Measurements from ENCODE around the gene DLGAP1.

The DLGAP1 gene

DNA sequence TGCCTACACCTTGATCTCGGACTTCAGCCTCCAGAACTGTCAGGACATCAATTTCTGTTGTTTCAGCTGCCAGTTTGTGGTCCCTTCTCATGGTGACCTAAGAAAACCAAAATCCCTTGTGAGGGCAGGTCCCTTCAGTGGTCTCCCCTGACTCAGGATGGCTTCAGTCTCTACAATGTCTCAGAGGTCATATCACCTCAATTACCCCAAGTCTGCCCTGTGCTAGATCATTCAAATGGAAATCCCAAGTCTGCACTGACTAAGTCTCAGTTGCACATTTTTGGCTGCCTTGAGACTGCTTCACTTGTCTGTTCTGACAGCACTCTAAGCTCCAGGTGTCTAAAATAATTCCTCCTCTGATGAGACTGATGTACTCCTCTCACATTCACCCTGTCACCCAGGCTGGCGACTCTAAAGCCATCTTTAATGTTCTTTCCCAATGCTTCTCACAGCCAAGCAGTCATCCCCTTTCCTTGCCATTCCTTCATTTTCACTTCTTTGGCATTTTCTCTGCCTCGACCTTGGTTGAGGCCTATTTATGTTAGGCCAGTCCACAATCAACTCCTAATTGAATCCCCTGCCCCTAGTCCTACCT is 470.8 kb downstream of the DLGAP1 start (continued):
- TF ChIP-seq OVOL3 (tag by site-specific recombination; IDR thresholded peaks at IDR 0.05) (no peak), ZNF112 (tag by site-specific recombination; IDR thresholded peaks at IDR 0.05) (no peak)

DNA sequence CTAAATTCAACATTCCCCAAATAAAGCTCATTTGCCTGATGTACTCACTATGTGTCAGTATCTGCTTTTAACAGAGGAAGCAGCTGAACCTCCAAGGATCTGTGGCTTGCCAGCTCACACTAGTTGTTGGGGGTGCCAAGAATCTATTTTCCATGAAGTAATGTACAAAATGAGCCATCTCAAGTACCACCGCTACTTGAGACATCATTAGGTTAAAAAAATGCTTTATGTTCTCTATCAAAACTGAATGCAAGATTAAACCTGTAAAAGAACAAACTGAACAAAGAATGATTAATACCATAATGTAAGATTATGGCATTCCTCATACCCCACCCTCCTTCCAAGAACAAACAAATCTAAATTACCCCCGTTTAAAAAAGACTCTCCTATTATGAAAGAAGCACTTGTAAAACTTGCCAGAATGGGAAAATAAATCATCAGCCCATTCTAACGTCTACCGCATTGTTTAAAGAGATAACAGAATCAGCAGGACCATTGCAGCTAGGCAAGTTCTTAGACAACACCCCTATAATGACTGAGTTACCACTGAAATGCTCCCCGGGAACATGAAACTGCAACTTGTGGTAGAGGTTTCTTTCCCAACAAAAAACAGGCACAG is 471.6 kb downstream of the DLGAP1 start:
- H3K9me3 ChIP-seq (ENCODE audit: control insufficient read depth, insufficient read depth, low read depth, low read length) = no peaks in the 10 kb centered on the region
- H3K27ac ChIP-seq (ENCODE audit: extremely low read depth, low read depth, low read length) = peak overlapping the region; percentile 40; the same call in 1 of the 2 replicates
- H3K4me1 ChIP-seq (ENCODE audit: control insufficient read depth, insufficient read depth, low read length) = peaks cover 27% of the 10 kb centered on the region
- POLR2A ChIA-PET = interaction anchor here (0.8 to 2.6 kb wide), 2 partner anchors 11 to 16 kb away, joined by 3 to 5 read pairs; no protein-coding TSS in a partner anchor
- H3K4me3 ChIP-seq (ENCODE audit: low read depth, low read length) = no peak overlapping the region
- no peaks in the 10 kb centered on the region for H3K36me3 ChIP-seq (ENCODE audit: control insufficient read depth in 2 of 2, insufficient read depth in 1 of 2, low read length in 2 of 2)
- CTCF ChIA-PET = interaction anchor here (0.6 to 6.3 kb wide), 4 partner anchors 11 to 212 kb away, joined by 3 to 51 read pairs (median 4); no protein-coding TSS in a partner anchor
- TF ChIP-seq BCL11A (tag by site-specific recombination; IDR thresholded peaks at IDR 0.05; ENCODE audit: low read depth) = no peak
- TF ChIP-seq HOXA7 (CRISPR knock-in tag; IDR thresholded peaks at IDR 0.05; ENCODE audit: borderline replicate concordance) = no peak
- TF ChIP-seq, protein P1, sequence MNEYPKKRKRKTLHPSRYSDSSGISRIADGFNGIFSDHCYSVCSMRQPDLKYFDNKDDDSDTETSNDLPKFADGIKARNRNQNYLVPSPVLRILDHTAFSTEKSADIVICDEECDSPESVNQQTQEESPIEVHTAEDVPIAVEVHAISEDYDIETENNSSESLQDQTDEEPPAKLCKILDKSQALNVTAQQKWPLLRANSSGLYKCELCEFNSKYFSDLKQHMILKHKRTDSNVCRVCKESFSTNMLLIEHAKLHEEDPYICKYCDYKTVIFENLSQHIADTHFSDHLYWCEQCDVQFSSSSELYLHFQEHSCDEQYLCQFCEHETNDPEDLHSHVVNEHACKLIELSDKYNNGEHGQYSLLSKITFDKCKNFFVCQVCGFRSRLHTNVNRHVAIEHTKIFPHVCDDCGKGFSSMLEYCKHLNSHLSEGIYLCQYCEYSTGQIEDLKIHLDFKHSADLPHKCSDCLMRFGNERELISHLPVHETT (tag by site-specific recombination; IDR thresholded peaks at IDR 0.05) = no peak
- no peak for TF ChIP-seq ZNF211 (tag by site-specific recombination; IDR thresholded peaks at IDR 0.05; ENCODE audit: low read depth)
- TF ChIP-seq ZNF660 (tag by site-specific recombination; IDR thresholded peaks at IDR 0.05) = no peak
- TF ChIP-seq, protein P2, sequence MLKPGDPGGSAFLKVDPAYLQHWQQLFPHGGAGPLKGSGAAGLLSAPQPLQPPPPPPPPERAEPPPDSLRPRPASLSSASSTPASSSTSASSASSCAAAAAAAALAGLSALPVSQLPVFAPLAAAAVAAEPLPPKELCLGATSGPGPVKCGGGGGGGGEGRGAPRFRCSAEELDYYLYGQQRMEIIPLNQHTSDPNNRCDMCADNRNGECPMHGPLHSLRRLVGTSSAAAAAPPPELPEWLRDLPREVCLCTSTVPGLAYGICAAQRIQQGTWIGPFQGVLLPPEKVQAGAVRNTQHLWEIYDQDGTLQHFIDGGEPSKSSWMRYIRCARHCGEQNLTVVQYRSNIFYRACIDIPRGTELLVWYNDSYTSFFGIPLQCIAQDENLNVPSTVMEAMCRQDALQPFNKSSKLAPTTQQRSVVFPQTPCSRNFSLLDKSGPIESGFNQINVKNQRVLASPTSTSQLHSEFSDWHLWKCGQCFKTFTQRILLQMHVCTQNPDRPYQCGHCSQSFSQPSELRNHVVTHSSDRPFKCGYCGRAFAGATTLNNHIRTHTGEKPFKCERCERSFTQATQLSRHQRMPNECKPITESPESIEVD (tag by site-specific recombination; IDR thresholded peaks at IDR 0.05) = peak; percentile 87
- TF ChIP-seq TRIM28 (IDR thresholded peaks at IDR 0.05; ENCODE audit: borderline replicate concordance, low read length) = no peak
- TF ChIP-seq, protein P3, sequence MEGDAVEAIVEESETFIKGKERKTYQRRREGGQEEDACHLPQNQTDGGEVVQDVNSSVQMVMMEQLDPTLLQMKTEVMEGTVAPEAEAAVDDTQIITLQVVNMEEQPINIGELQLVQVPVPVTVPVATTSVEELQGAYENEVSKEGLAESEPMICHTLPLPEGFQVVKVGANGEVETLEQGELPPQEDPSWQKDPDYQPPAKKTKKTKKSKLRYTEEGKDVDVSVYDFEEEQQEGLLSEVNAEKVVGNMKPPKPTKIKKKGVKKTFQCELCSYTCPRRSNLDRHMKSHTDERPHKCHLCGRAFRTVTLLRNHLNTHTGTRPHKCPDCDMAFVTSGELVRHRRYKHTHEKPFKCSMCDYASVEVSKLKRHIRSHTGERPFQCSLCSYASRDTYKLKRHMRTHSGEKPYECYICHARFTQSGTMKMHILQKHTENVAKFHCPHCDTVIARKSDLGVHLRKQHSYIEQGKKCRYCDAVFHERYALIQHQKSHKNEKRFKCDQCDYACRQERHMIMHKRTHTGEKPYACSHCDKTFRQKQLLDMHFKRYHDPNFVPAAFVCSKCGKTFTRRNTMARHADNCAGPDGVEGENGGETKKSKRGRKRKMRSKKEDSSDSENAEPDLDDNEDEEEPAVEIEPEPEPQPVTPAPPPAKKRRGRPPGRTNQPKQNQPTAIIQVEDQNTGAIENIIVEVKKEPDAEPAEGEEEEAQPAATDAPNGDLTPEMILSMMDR (tag by site-specific recombination; IDR thresholded peaks at IDR 0.05) = no peak
- no peak for TF ChIP-seq ZNF140 (tag by site-specific recombination; IDR thresholded peaks at IDR 0.05)
- peak; percentile 74 for TF ChIP-seq OSR2 (tag by site-specific recombination; IDR thresholded peaks at IDR 0.05)
- peak; percentile 98 for TF ChIP-seq FEZF1 (tag by site-specific recombination; IDR thresholded peaks at IDR 0.05)
- peak; percentile 53; the same call in 1 of the 2 replicates for TF ChIP-seq ZEB2 (tag by site-specific recombination; IDR thresholded peaks at IDR 0.05)
- TF ChIP-seq ZXDB (tag by site-specific recombination; IDR thresholded peaks at IDR 0.05) = peak; percentile 71
- 0 out of 2 replicates have a peak, but pooled peaks have one; percentile 38 for TF ChIP-seq ZNF394 (tag by site-specific recombination; IDR thresholded peaks at IDR 0.05; ENCODE audit: borderline replicate concordance)
- TF ChIP-seq ZNF560 (tag by site-specific recombination; IDR thresholded peaks at IDR 0.05; ENCODE audit: borderline replicate concordance) = no peak
- TF ChIP-seq ZNF561 (tag by site-specific recombination; IDR thresholded peaks at IDR 0.05; ENCODE audit: borderline replicate concordance) = no peak
- no peak for TF ChIP-seq ZNF341 (tag by site-specific recombination; IDR thresholded peaks at IDR 0.05; ENCODE audit: low read depth)
- TF ChIP-seq ZBTB7A (tag by site-specific recombination; IDR thresholded peaks at IDR 0.05; ENCODE audit: low read depth) = no peak
- TF ChIP-seq, protein P4, sequence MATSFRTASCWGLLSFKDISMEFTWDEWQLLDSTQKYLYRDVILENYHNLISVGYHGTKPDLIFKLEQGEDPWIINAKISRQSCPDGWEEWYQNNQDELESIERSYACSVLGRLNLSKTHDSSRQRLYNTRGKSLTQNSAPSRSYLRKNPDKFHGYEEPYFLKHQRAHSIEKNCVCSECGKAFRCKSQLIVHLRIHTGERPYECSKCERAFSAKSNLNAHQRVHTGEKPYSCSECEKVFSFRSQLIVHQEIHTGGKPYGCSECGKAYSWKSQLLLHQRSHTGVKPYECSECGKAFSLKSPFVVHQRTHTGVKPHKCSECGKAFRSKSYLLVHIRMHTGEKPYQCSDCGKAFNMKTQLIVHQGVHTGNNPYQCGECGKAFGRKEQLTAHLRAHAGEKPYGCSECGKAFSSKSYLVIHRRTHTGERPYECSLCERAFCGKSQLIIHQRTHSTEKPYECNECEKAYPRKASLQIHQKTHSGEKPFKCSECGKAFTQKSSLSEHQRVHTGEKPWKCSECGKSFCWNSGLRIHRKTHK (tag by site-specific recombination; IDR thresholded peaks at IDR 0.05) = no peak
- TF ChIP-seq, protein P5, sequence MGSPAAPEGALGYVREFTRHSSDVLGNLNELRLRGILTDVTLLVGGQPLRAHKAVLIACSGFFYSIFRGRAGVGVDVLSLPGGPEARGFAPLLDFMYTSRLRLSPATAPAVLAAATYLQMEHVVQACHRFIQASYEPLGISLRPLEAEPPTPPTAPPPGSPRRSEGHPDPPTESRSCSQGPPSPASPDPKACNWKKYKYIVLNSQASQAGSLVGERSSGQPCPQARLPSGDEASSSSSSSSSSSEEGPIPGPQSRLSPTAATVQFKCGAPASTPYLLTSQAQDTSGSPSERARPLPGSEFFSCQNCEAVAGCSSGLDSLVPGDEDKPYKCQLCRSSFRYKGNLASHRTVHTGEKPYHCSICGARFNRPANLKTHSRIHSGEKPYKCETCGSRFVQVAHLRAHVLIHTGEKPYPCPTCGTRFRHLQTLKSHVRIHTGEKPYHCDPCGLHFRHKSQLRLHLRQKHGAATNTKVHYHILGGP (tag by site-specific recombination; IDR thresholded peaks at IDR 0.05) = peak; percentile 94
- TF ChIP-seq BCL11B (tag by site-specific recombination; IDR thresholded peaks at IDR 0.05; ENCODE audit: low read depth) = peak; percentile 92; the same call in 1 of the 2 replicates
- peak; percentile 60; the same call in 1 of the 2 replicates for TF ChIP-seq HOXD13 (CRISPR knock-in tag; IDR thresholded peaks at IDR 0.05; ENCODE audit: borderline replicate concordance)
- TF ChIP-seq ZNF366 (tag by site-specific recombination; conservative IDR thresholded peaks at IDR 0.05) = peak; percentile 40; the same call in 1 of the 2 replicates
